Glomerular visceral epithelial cell (primary cell): ENCODE data around the gene KRTAP5-10.
"Not testable (repeated sequence)": the region's sequence is repeated elsewhere in the genome, so short reads cannot be mapped to it uniquely, and the experiment has no call there.

ENCODE experiments used
- DNase-seq: peaks from one replicate; pipeline ENCODE4 v3.0.0-alpha.2; 2016; ENCODE audit errors: extremely low spot score

KRTAP5-10 gene

DNA sequence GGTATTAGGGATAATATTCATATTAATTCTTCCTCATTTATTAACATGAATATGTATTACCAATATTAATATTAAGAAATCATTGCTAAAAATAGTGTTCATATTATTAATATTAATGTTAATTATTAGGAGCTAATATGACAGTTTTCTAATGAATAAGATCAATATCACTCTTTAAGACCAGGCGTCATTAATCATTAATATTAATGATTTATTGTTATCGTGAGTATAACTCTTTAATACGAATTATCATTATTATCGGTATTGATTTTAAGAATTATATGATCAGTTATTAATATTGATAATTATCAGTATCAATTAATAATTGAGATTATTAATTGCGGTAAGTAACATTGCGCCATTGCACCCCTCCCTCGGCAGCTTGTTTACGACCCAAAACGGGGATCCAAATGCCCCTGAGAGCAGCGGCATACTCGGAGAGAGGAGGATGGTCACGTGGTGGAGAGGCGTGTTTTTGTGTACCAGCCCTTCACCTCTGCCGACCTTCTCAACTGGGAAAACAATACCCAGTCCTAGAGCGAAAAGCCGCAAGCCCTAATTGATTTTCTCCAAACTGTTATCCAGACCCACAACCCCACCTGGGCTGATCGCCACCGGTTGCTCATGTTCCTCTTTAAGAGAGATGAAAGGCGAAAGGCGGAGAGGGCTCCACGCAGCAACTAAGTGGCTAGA is 46.0 kb downstream of the KRTAP5-10 start:
- DNase-seq, result not testable (repeated sequence)

GRCh38 chr11:71613931-71614330 is 48.6 kb downstream of the KRTAP5-10 start:
- not testable (repeated sequence) for DNase-seq

DNA sequence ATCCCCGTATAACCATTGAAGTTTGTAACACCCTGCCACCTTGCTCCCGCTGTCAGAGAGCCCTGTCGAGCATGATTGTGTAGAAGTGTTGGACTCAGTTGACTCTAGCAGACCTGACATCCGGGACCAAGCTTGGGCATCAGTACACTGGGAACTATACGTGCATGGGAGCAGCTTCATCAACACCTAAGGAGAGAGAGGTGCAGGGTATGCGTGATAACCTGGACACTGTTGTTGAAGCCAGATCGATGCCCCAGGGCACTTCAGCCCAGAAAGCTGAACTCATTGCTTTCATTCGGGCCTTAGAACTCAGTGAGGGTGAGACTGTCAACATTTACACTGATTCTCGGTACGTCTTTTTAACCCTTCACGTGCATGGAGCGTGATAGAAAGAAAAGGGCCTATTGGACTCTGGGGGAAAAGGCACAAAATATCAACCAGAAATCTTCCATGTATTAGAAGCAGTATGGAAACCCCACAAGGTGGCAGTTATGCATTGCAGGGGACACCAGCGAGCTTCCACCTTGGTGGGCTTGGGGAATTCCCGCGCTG is 49.1 kb downstream of the KRTAP5-10 start:
- not testable (repeated sequence) for DNase-seq

GRCh38 chr11:71615003-71615402 is 49.6 kb downstream of the KRTAP5-10 start:
- DNase-seq, result not testable (repeated sequence)
